GM10847 (cell line): ENCODE data around the gene R3HDM2.

Source experiments
- POLR2A ChIP-seq: IDR thresholded peaks from 2 replicates; pipeline ENCODE4 v1.6.1; 2011; ENCODE audit not compliant: insufficient read length; ENCODE audit errors: extremely low read depth

R3HDM2 gene

DNA sequence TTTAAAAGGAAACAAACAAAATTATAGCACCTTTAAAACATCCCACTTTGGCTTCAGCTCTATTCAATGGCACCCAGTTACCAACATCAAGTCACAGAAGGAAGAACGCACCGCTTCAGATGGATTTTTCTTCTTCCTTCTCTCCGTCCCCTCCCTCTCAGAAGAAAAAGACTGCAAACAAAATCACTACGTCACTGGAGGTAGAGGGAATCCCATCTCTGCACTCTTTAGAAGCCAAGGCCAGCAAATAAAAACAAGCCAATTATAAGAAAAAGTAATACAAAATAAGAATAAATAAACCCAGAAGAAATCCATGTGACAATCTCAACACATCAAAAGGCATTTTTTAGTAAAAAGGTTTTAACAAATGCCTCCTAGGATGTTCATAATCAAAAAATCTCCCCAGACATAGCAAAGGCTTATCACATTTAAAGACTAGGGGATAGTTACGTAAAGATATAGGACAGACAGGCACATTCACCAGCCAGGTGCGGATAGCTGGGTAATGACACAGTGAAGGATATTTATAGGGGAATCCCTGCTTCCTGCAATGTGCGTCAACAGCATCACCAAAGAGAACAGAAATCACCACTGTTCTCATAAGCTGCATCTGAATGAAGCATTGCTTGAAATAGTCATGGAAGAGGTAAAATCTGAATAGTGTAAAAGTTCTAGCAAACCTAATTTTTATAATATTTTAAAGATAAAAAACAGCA, 89.4 kb downstream of the R3HDM2 start:
- TF ChIP-seq POLR2A: no peak

- TF ChIP-seq POLR2A: no peak
These were observed 90.7 kb downstream of the R3HDM2 start for GRCh38 chr12:57340104-57340503.

DNA sequence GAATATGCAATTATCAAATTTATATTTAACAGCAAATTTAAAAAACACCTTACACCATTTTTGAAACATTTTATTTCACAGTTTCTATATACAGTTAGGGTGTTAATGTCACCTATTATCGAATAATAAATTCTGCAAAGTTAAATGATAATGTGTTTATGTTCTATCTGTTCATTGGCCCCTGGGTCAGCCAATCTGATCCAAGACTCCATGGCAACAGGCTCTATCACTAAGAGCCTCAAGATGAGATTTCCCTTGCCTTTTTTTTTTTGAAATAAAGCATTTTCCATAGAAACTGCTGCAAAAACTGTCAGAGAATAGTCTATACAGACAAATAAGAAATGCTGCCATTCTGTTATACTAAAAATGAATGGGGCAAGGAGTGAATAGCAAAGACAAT, 96.6 kb downstream of the R3HDM2 start:
- no peak for TF ChIP-seq POLR2A

DNA sequence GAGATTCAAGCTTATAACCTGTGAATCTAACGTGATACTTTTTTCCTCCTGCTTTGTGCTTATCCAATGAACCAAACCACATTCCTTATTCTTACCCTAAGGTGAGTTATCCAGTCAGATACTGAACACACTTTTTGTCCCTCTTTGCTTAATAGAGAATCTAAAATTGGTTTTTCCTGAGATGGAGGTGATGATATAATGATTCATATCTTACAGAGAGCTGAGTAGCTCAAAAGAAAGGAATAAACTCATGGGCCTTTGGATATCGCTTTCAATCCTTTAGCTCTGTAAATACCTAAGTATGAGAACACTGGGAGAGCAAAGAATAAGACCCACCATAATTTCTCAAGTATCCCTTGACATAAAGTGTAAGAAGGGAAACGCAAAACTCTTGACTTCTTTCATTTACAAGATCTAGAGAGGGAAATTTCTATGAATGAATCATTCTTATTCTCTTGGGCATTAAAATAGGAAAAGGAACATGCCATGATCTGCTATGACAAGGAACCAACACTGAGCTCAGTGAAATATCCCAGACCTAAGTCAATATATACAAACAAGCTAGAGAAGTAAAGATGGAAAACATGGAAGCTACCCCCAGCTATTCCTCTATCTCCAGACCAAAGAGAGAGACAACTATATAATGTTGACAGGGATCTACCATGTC, 98.1 kb downstream of the R3HDM2 start:
- no peak for TF ChIP-seq POLR2A

GRCh38 chr12:57330992-57331391, 99.9 kb downstream of the R3HDM2 start:
- no peak for TF ChIP-seq POLR2A

- TF ChIP-seq POLR2A: no peak
These were observed 101.6 kb downstream of the R3HDM2 start for GRCh38 chr12:57329219-57329618.

DNA sequence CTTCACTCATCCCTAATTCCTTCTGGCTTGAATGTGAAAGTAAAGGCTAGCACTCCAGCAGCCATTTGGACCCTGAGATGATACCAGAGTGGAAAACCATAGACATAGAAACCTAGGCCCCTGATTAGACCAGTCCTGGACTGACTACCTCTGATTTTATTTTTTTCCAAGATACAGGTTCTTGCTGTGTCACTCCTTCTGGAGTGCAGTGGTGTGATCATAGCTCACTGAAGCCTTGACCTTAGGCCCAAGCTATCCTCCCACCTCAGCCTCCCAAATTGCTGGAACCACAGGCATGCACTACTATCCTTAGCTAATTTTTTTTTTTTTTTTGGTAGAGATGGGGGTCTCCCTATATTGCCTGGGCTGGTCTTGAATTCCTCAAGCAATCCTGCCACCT, 105.4 kb downstream of the R3HDM2 start:
- no peak for TF ChIP-seq POLR2A

- TF ChIP-seq POLR2A: no peak
These were observed 107.4 kb downstream of the R3HDM2 start for GRCh38 chr12:57323416-57323815.

DNA sequence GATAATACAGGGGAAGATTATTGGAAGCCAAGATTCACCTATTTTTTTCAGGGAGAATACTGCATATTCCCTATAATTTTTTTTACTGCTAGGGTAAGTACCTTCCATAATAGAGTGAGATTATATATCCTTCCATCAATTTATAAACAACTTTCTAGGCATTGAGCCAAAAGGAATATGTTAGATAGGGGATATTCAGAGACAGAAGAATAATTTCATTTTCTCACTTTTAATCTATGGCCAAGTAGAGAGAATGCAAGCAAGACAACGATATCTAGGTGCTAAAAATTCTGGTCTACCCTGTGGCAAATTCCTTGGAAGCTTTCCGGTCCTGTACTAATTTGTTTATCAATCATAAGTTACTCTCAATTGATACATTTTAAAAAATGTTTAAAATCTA, 110.2 kb downstream of the R3HDM2 start:
- no peak for TF ChIP-seq POLR2A

DNA sequence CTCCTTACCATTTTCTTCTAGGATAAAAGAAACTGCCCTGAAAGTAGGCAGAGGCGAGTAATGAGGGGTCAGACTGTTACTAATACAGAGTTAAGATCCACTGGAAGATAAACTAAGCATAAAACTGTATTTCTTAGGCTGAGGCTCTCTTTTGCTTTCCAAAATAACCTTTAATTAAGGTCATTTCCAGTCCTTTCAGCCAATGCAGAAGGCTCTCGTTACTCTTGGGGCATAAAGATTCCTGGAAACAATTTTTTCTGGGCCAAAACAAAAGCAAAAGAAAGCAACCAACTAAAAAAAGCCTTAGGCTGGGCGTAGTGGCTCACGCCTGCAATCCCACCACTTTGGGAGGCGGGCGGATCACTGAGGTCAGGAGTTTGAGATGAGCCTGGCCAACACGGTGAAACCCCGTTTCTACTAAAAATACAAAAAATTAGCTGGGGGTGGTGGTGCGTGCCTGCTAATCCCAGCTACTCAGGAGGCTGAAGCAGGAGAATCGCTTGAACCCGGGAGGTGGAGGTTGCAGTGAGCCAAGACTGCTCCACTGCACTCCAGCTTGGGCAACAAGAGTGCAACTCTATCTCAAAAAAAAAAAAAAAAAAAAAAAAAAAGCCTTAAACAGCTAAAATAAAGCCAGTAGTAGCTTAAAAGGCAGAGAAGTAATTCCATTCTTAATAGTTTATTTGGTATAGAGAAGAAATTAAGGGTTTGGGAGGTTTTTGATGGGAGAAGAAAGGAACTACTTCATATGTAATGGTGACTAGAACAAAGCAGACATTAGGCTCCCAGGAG, 111.0 kb downstream of the R3HDM2 start:
- TF ChIP-seq POLR2A: no peak

GRCh38 chr12:57315681-57316080, 115.2 kb downstream of the R3HDM2 start:
- TF ChIP-seq POLR2A: no peak

GRCh38 chr12:57309420-57309819, 121.4 kb downstream of the R3HDM2 start:
- TF ChIP-seq POLR2A: no peak

- no peak for TF ChIP-seq POLR2A
These were observed 129.8 kb downstream of the R3HDM2 start for GRCh38 chr12:57300961-57301584.

GRCh38 chr12:57299514-57300016, 131.3 kb downstream of the R3HDM2 start:
- TF ChIP-seq POLR2A: no peak

- TF ChIP-seq POLR2A: no peak
These were observed 134.6 kb downstream of the R3HDM2 start for GRCh38 chr12:57296291-57296690.
